Measurements from ENCODE around the gene ZNF335. TPM values are rescaled to one million over a fixed set of nuclear protein-coding genes. Genes with fewer than 3 reads are reported as not detected.

ZNF335 gene
- polyA plus RNA-seq, 1 experiment = 9.9 TPM

GRCh38 chr20:45965169-45966002 is 6.6 kb downstream of the ZNF335 start:
- CTCF ChIA-PET = interaction anchor here (1.1 to 5.1 kb wide), 3 partner anchors 29 to 167 kb away, joined by 3 to 26 read pairs (median 7); partner anchors contain the start of genes CTSA and NEURL2
- DNase-seq (ENCODE audit: low read depth) = no peak
- no peak for TF ChIP-seq CTCF (IDR thresholded peaks at IDR 0.05; ENCODE audit: insufficient read depth, low read depth, low read length)
- Histone ChIP-seq H3K36me3 (ENCODE audit: control insufficient read depth, insufficient read depth, low read length) (peaks cover 53% of the 10 kb centered on the region), H3K4me3 (ENCODE audit: low read depth, low read length) (no peak overlapping the region), H3K27me3 (ENCODE audit: control insufficient read depth, insufficient read depth, low read length) (no peaks in the 10 kb centered on the region)
- POLR2A ChIA-PET = interaction anchor here (0.8 kb wide), 1 partner anchor 35 kb away, joined by 19 read pairs; no protein-coding TSS in a partner anchor

- peaks cover 66% of the 10 kb centered on the region for H3K36me3 ChIP-seq (ENCODE audit: control insufficient read depth, insufficient read depth, low read length)
- H3K27me3 ChIP-seq (ENCODE audit: control insufficient read depth, insufficient read depth, low read length) = no peaks in the 10 kb centered on the region
- POLR2A ChIA-PET = no interaction called here
- no peak overlapping the region for H3K4me3 ChIP-seq (ENCODE audit: low read depth, low read length)
- no peak for DNase-seq (ENCODE audit: low read depth)
- no peak for TF ChIP-seq CTCF (IDR thresholded peaks at IDR 0.05; ENCODE audit: insufficient read depth, low read depth, low read length)
- CTCF ChIA-PET = interaction anchor here (1.2 to 5.1 kb wide), 6 partner anchors 21 to 190 kb away, joined by 3 to 26 read pairs (median 4); partner anchors contain the start of genes CTSA, DNTTIP1, NEURL2 and WFDC3
Observed at GRCh38 chr20:45964006-45964400, 8.0 kb downstream of the ZNF335 start.

- ChIA-PET POLR2A (no interaction called here), CTCF (interaction anchor here (0.6 to 6.2 kb wide), 11 partner anchors 6 to 189 kb away, joined by 3 to 48 read pairs (median 3); partner anchors contain the start of genes DNTTIP1 and WFDC3)
- TF ChIP-seq CTCF (IDR thresholded peaks at IDR 0.05; ENCODE audit: insufficient read depth, low read depth, low read length) = peak; percentile 36
- H3K4me3 ChIP-seq (ENCODE audit: low read depth, low read length) = no peak overlapping the region
- H3K36me3 ChIP-seq (ENCODE audit: control insufficient read depth, insufficient read depth, low read length) = peaks cover 68% of the 10 kb centered on the region
- H3K27me3 ChIP-seq (ENCODE audit: control insufficient read depth, insufficient read depth, low read length) = no peaks in the 10 kb centered on the region
- DNase-seq (ENCODE audit: low read depth) = no peak
Observed at GRCh38 chr20:45963059-45964005, 8.7 kb downstream of the ZNF335 start.

- CTCF ChIA-PET = interaction anchor here (0.7 to 6.2 kb wide), 8 partner anchors 8 to 163 kb away, joined by 3 to 48 read pairs (median 5); no protein-coding TSS in a partner anchor
- Histone ChIP-seq H3K36me3 (ENCODE audit: control insufficient read depth, insufficient read depth, low read length) (peaks cover 64% of the 10 kb centered on the region), H3K4me3 (ENCODE audit: low read depth, low read length) (no peak overlapping the region), H3K27me3 (ENCODE audit: control insufficient read depth, insufficient read depth, low read length) (no peaks in the 10 kb centered on the region)
- DNase-seq (ENCODE audit: low read depth) = no peak
- TF ChIP-seq CTCF (IDR thresholded peaks at IDR 0.05; ENCODE audit: insufficient read depth, low read depth, low read length) = no peak
- POLR2A ChIA-PET = interaction anchor here (0.6 kb wide), 1 partner anchor 95 kb away, joined by 3 read pairs; no protein-coding TSS in a partner anchor
Observed at GRCh38 chr20:45962031-45962755, 9.8 kb downstream of the ZNF335 start.
